K562 (cell line): ENCODE results near the gene URI1. TPM values are rescaled to one million over a fixed set of nuclear protein-coding genes. Genes with fewer than 3 reads are reported as not detected.

Experiments
- ATAC-seq: fragments of 200-7000 bp; cut with Tn5 transposase; 3 replicates; pipeline ENCODE4 v1.9.1; 2020; ENCODE audit warnings: moderate library complexity
- BruUV-seq: library from RNA; stranded (reverse); fragments of 400-500 nt; replicated peaks from 2 replicates; lab custom pipeline; 2021; lab: Mats Ljungman, UMichigan
- CTCF ChIA-PET: fragments of 300-600 bp; formaldehyde crosslinking; extraction: SDS; loops from one replicate; lab custom pipeline; 2021; ENCODE audit warnings: low intra/inter-chr PET ratio; lab: Yijun Ruan, JAX
- POLR2A ChIA-PET: fragments of 300-600, 350-650 bp; sonication (Branson Sonifier 250); formaldehyde crosslinking; extraction: SDS; loops from one replicate; lab custom pipeline; 2021; ENCODE audit warnings: antibody characterized with exemption, inconsistent platforms; lab: Yijun Ruan, JAX
- DNase-seq, 4 experiments: peaks; one replicate each; pipeline versions ENCODE4 v3.0.0 to v3.0.0-alpha.2; 2011 to 2018; ENCODE audit warnings: low spot score in 3 of 4, mixed read lengths in 3 of 4; ENCODE audit errors: extremely low read depth in 1 of 4
- FAIRE-seq: peaks from 2 replicates; lab custom pipeline; 2011; peaks lifted over from hg19 to GRCh38; lab: Jason Lieb, UNC
- H2AFZ ChIP-seq: 2 replicates; pipeline ENCODE4 v1.6.0; 2011; ENCODE audit warnings: low read depth, low read length, control low read depth, inconsistent platforms
- H3K27ac ChIP-seq: fragments of 200-600 bp; 3 replicates; pipeline ENCODE4 v1.8.0; 2011; ENCODE audit warnings: low read depth, mild to moderate bottlenecking, control low read depth, inconsistent platforms, low read length, moderate library complexity, mixed read lengths; ENCODE audit errors: extremely low read depth
- H3K27me3 ChIP-seq, 2 experiments: fragments of 300-600 bp in 1 of 2; 2 replicates in 1 of 2; 3 replicates in 1 of 2; pipeline versions ENCODE4 v1.6.0 to v1.8.0; 2011; ENCODE audit warnings: inconsistent platforms in 2 of 2, low read length in 2 of 2, mild to moderate bottlenecking in 1 of 2, mixed read lengths in 1 of 2, moderate library complexity in 1 of 2; ENCODE audit not compliant: control insufficient read depth in 2 of 2, insufficient read depth in 2 of 2
- H3K36me3 ChIP-seq: fragments of 300-600 bp; 3 replicates; pipeline ENCODE4 v1.8.0; 2011; ENCODE audit warnings: mild to moderate bottlenecking, low read length, inconsistent platforms; ENCODE audit not compliant: control insufficient read depth, insufficient read depth
- H3K4me1 ChIP-seq, 2 experiments: fragments of 200-600 bp in 1 of 2; replicated peaks in 1 of 2; 2 replicates in 1 of 2; 3 replicates in 1 of 2; pipeline versions ENCODE4 v1.5.1 to v1.8.0; 2011; ENCODE audit warnings: inconsistent platforms in 2 of 2, low read length in 2 of 2, mild to moderate bottlenecking in 1 of 2, mixed read lengths in 1 of 2, moderate library complexity in 1 of 2; ENCODE audit not compliant: control insufficient read depth in 2 of 2, insufficient read depth in 2 of 2
- H3K4me2 ChIP-seq: 2 replicates; pipeline ENCODE4 v1.6.1; 2011; ENCODE audit warnings: low read length, control low read depth, inconsistent platforms, mixed read lengths; ENCODE audit not compliant: insufficient read depth
- H3K4me3 ChIP-seq: fragments of 200-600 bp; sonication (generic), shearing (Covaris generic); 2 replicates; pipeline ENCODE4 v1.5.1; 2016; ENCODE audit warnings: control low read depth, inconsistent platforms
- H3K79me2 ChIP-seq: fragments of 200-600 bp; 3 replicates; pipeline ENCODE4 v1.8.0; 2011; ENCODE audit warnings: low read length, inconsistent platforms; ENCODE audit not compliant: control insufficient read depth, insufficient read depth
- H3K9ac ChIP-seq, 2 experiments: 2 replicates each; pipeline versions ENCODE4 v1.6.0 to v1.6.1; 2011; ENCODE audit warnings: low read depth in 2 of 2, low read length in 2 of 2, control low read depth in 1 of 2, inconsistent platforms in 1 of 2, mild to moderate bottlenecking in 1 of 2, mixed read lengths in 1 of 2; ENCODE audit not compliant: insufficient read depth in 1 of 2
- H3K9me1 ChIP-seq: one replicate; pipeline ENCODE4 v1.6.0; 2011; ENCODE audit warnings: inconsistent platforms, mild to moderate bottlenecking, low read length, moderate library complexity; ENCODE audit not compliant: control insufficient read depth, insufficient read depth
- H3K9me3 ChIP-seq: replicated peaks from 2 replicates; pipeline ENCODE4 v1.5.1; 2011; ENCODE audit warnings: low read depth, low read length, inconsistent platforms; ENCODE audit not compliant: control insufficient read depth, insufficient read depth
- H4K20me1 ChIP-seq: replicated peaks from 2 replicates; pipeline ENCODE4 v1.6.1; 2011; ENCODE audit warnings: low read length, inconsistent platforms, mixed read lengths; ENCODE audit not compliant: control insufficient read depth, insufficient read depth
- PKNOX1 ChIP-seq: fragments of 450-650 bp; IDR thresholded peaks from 2 replicates; pipeline ENCODE4 v1.6.1; 2016
- ZBTB9 ChIP-seq: fragments of 450-650 bp; formaldehyde crosslinking; IDR thresholded peaks from 2 replicates; pipeline ENCODE4 v1.4.0; 2020; ENCODE audit warnings: mild to moderate bottlenecking, moderate library complexity
- ZNF699 ChIP-seq: fragments of 250-450 bp; sonication (Bioruptor Pico); IDR thresholded peaks from 2 replicates; pipeline ENCODE4 v1.8.0; 2021; ENCODE audit warnings: mild to moderate bottlenecking, moderate library complexity; ENCODE audit not compliant: insufficient replicate concordance
- WGBS: fragments of 100-300 bp; shearing (Covaris generic); methylation state at CpG from one replicate; pipeline ENCODE4 v1.1.6; 2016; ENCODE audit warnings: low coverage, mixed read lengths; ENCODE audit not compliant: insufficient coverage; ENCODE audit errors: missing lambda C conversion rate; 5-methylcytosine and 5-hydroxymethylcytosine counted together
- in situ Hi-C: fragments of 300-500 bp; cut with MboI; formaldehyde crosslinking; loops from 4 replicates; pipeline ENCODE4 v1.15.0; 2018; ENCODE audit warnings: inconsistent platforms, mixed read lengths
- intact Hi-C: fragments of 100-400 bp; cut with micrococcal nuclease; formaldehyde crosslinking; loops from 2 replicates; pipeline ENCODE4 v1.14.2; 2022
- polyA plus RNA-seq, 8 experiments: library from polyadenylated mRNA; depleted of rRNA in 4 of 8; stranded (reverse) in 5 of 8; unstranded in 3 of 8; fragments of >200 nt; fragmentation: Nextera tagmentation in 2 of 8; fragmentation: Illumina TruSeq in 1 of 8; extraction: Ambion mirVana in 2 of 8; extraction: Trizol in 1 of 8; gene quantifications; 2 replicates each; pipeline versions ENCODE4 v1.2.1 to v1.2.3, GENCODE V29; 2011 to 2014; ENCODE audit warnings: inconsistent platforms in 1 of 8, missing spikeins in 1 of 8
- total RNA-seq, 7 experiments: library from RNA; depleted of rRNA in 6 of 7; stranded (reverse); fragments of >200 nt in 6 of 7; fragmentation: Illumina TruSeq in 2 of 7; extraction: Trizol in 2 of 7; gene quantifications; 2 replicates each; pipeline versions ENCODE4 v1.2.1 to v1.2.3, GENCODE V29; 2011 to 2021; ENCODE audit warnings: low replicate concordance in 1 of 7

Gene URI1
- total and polyA plus RNA-seq, 9 of the 15 experiments (the other 6 are each of a cell fraction or from before 2014, with no cell fraction given) = 16.9 to 87.4 (median 63.9) TPM

GRCh38 chr19:29926801-29927200 lies 15.2 kb upstream of the URI1 start (continued):
- TF ChIP-seq ZBTB9 (CRISPR knock-in tag) = no peak

- peak overlapping the region in 1 of 2 experiments; percentile 24; a peak in 2 of 4 replicates for H3K9ac ChIP-seq
- intact Hi-C loops (no loop called here), in situ Hi-C loops (no loop called here)
- no peaks in the 10 kb centered on the region for H3K79me2 ChIP-seq
- H3K4me1 ChIP-seq = no peaks in the 10 kb centered on the region; a peak in 2 of 5 replicates
- ChIA-PET CTCF (no interaction called here), POLR2A (interaction anchor here (0.8 to 0.9 kb wide), 2 partner anchors 14 to 18 kb away, joined by 3 to 6 read pairs; partner anchors contain the start of gene URI1)
- H3K27me3 ChIP-seq = peaks cover 3 to 23% of the 10 kb centered on the region in 2 experiments; a peak in 3 of 5 replicates
- ATAC-seq (peak; percentile 71), FAIRE-seq (no peak), DNase-seq (peak in 1 of 4 experiments; percentile 20)
- H3K27ac ChIP-seq = no peak overlapping the region
- no peaks in the 10 kb centered on the region for H3K36me3 ChIP-seq
- H3K4me2 ChIP-seq = peak overlapping the region; percentile 18; the same call in 1 of the 2 replicates
- peak overlapping the region; percentile 56 for H2AFZ ChIP-seq
- no peak overlapping the region for H3K4me3 ChIP-seq
- no peaks in the 10 kb centered on the region for H3K9me1 ChIP-seq
- peak; percentile 16; the same call in 1 of the 2 replicates for TF ChIP-seq PKNOX1
- no peak for TF ChIP-seq ZNF699 (CRISPR knock-in tag)
- 25% methylated on average over 14 of the region's 14 CpGs for WGBS
- H4K20me1 ChIP-seq = no peaks in the 10 kb centered on the region
- BruUV-seq = no TSS peak
- H3K9me3 ChIP-seq = no peaks in the 10 kb centered on the region
Measured at GRCh38 chr19:29927944-29928625, 14.0 kb upstream of the URI1 start.
